Keratinocyte (primary cell): Measurements from ENCODE around the gene SLC27A5. TPM values are rescaled to one million over a fixed set of nuclear protein-coding genes. Genes with fewer than 3 reads are reported as not detected.

Experiments used
- DNase-seq: peaks from one replicate; pipeline ENCODE4 v3.0.0-alpha.2; 2011; ENCODE audit warnings: low read depth, missing footprints, low spot score
- FAIRE-seq: peaks from 2 replicates; lab custom pipeline; 2011; peaks lifted over from hg19 to GRCh38; lab: Jason Lieb, UNC
- H2AFZ ChIP-seq: 2 replicates; pipeline ENCODE4 v1.6.0; 2012; ENCODE audit warnings: low read length, control low read depth, inconsistent platforms; ENCODE audit not compliant: control insufficient read depth
- H3K27ac ChIP-seq: 2 replicates; pipeline ENCODE4 v1.5.1; 2011; ENCODE audit warnings: low read length; ENCODE audit not compliant: control insufficient read depth, insufficient read depth
- H3K27me3 ChIP-seq: 3 replicates; pipeline ENCODE4 v1.6.0; 2011; ENCODE audit warnings: low read length; ENCODE audit not compliant: control insufficient read depth, insufficient read depth; ENCODE audit errors: extremely low read depth
- H3K36me3 ChIP-seq, 2 experiments: 2 replicates in 1 of 2; 3 replicates in 1 of 2; pipeline ENCODE4 v1.5.1; 2011; ENCODE audit warnings: low read length in 2 of 2, mild to moderate bottlenecking in 1 of 2; ENCODE audit not compliant: control insufficient read depth in 2 of 2, insufficient read depth in 2 of 2; ENCODE audit errors: extremely low read depth in 1 of 2
- H3K4me1 ChIP-seq: 3 replicates; pipeline ENCODE4 v1.5.1; 2011; ENCODE audit warnings: low read length; ENCODE audit not compliant: control insufficient read depth, insufficient read depth; ENCODE audit errors: extremely low read depth
- H3K4me2 ChIP-seq: 3 replicates; pipeline ENCODE4 v1.6.0; 2011; ENCODE audit warnings: low read depth, low read length; ENCODE audit not compliant: control insufficient read depth, insufficient read depth; ENCODE audit errors: extremely low read depth
- H3K4me3 ChIP-seq, 3 experiments: fragments of 200-600 bp in 1 of 3; sonication (generic) in 1 of 3; 2 replicates in 2 of 3; 3 replicates in 1 of 3; pipeline ENCODE4 v1.5.1; 2011 to 2016; ENCODE audit warnings: low read length in 3 of 3, mild to moderate bottlenecking in 3 of 3, control low read depth in 2 of 3, inconsistent platforms in 1 of 3, low read depth in 1 of 3, mixed read lengths in 1 of 3, mixed run types in 1 of 3, moderate library complexity in 1 of 3; ENCODE audit not compliant: control insufficient read depth in 2 of 3, insufficient read depth in 2 of 3; ENCODE audit errors: extremely low read depth in 1 of 3
- H3K79me2 ChIP-seq: 2 replicates; pipeline ENCODE4 v1.6.0; 2012; ENCODE audit warnings: low read length; ENCODE audit not compliant: control insufficient read depth, insufficient read depth
- H3K9ac ChIP-seq: 3 replicates; pipeline ENCODE4 v1.6.0; 2011; ENCODE audit warnings: low read length; ENCODE audit not compliant: control insufficient read depth, insufficient read depth; ENCODE audit errors: extremely low read depth
- H3K9me1 ChIP-seq: 3 replicates; pipeline ENCODE4 v1.6.0; 2011; ENCODE audit warnings: low read length; ENCODE audit not compliant: control insufficient read depth, insufficient read depth; ENCODE audit errors: extremely low read depth
- H3K9me3 ChIP-seq: 2 replicates; pipeline ENCODE4 v1.5.1; 2012; ENCODE audit warnings: low read depth, low read length; ENCODE audit not compliant: control insufficient read depth
- H4K20me1 ChIP-seq: 3 replicates; pipeline ENCODE4 v1.6.0; 2011; ENCODE audit warnings: low read length; ENCODE audit not compliant: control insufficient read depth, insufficient read depth; ENCODE audit errors: extremely low read depth
- CTCF ChIP-seq, 3 experiments: IDR thresholded peaks in 1 of 3; conservative IDR thresholded peaks in 1 of 3; optimal IDR thresholded peaks in 1 of 3; 2 replicates in 2 of 3; 3 replicates in 1 of 3; pipeline versions ENCODE3 to v1.5.1; 2011; ENCODE audit warnings: low read length in 3 of 3, mild to moderate bottlenecking in 3 of 3, moderate library complexity in 2 of 3, control low read depth in 1 of 3, inconsistent platforms in 1 of 3; ENCODE audit not compliant: insufficient read depth in 2 of 3; ENCODE audit errors: extremely low read depth in 1 of 3
- EZH2 ChIP-seq: IDR thresholded peaks from one replicate; pipeline ENCODE4 v1.6.1; 2012; ENCODE audit warnings: inconsistent platforms, mild to moderate bottlenecking, low read length, moderate library complexity
- dilution Hi-C: fragments of 300-500 bp; cut with MboI; formaldehyde crosslinking; loops from one replicate; pipeline ENCODE4 v1.7.0; 2020; ENCODE audit warnings: low sequenced_read_pairs; ENCODE audit not compliant: extremely low pct_ligation_motif_present
- polyA plus RNA-seq, 5 experiments: library from polyadenylated mRNA; depleted of rRNA in 3 of 5; stranded (reverse) in 3 of 5; stranded (forward) in 1 of 5; unstranded in 1 of 5; fragments of >200 nt; gene quantifications; 1 replicate in 1 of 5; 2 replicates in 3 of 5; 3 replicates in 1 of 5; pipeline versions ENCODE4 v1.2.1 to v1.2.3, GENCODE V29; 2011 to 2012; ENCODE audit warnings: missing spikeins in 2 of 5, low read depth in 1 of 5, low replicate concordance in 1 of 5

SLC27A5 gene
- polyA plus RNA-seq, 1 donor (not counting 4 experiments of a cell fraction or from before 2014, with no cell fraction given) = 13.4 TPM

- Histone ChIP-seq H3K4me3 (peak within 1 kb of the TSS; percentile 74 to 87 (median 85)), H3K79me2 (peaks cover 43% of the 10 kb centered on the region), H3K27me3 (no peaks in the 10 kb centered on the region), H3K4me2 (peak within 1 kb of the TSS; percentile 94), H3K9me3 (no peaks in the 10 kb centered on the region), H2AFZ (peak within 1 kb of the TSS; percentile 93), H3K27ac (peak within 1 kb of the TSS; percentile 85), H3K4me1 (peaks cover 16% of the 10 kb centered on the region), H3K9ac (peak within 1 kb of the TSS; percentile 91), H3K9me1 (no peaks in the 10 kb centered on the region), H3K36me3 (peaks cover 5 to 12% of the 10 kb centered on the region in 2 experiments), H4K20me1 (no peaks in the 10 kb centered on the region)
- peak; percentile 41 for FAIRE-seq
- DNase-seq = peak; percentile 83
- TF ChIP-seq CTCF (optimal IDR thresholded peaks at IDR 0.05 in 1 of 3, IDR thresholded peaks at IDR 0.05 in 1 of 3, conservative IDR thresholded peaks at IDR 0.05 in 1 of 3; ENCODE audit: extremely low read depth in 1 of 3, insufficient read depth in 2 of 3, low read length in 3 of 3) (peak; percentile 66 to 92 (median 86)), EZH2 (no peak)
- dilution Hi-C loops = no loop called here
Observed at GRCh38 chr19:58519355-58520256, 7.8 kb upstream of the SLC27A5 start, which contains the start of gene ZBTB45. Gene ZBTB45 (minus strand): TSS chr19:58519810. CDS start chr19:58517673, 2,137 bp downstream.

GRCh38 chr19:58519087-58519354 is 7.2 kb upstream of the SLC27A5 start:
- no peak for DNase-seq
- Histone ChIP-seq H3K4me1 (peaks cover 20% of the 10 kb centered on the region), H3K4me2 (peak overlapping the region; percentile 94), H3K27ac (peak overlapping the region; percentile 85), H3K36me3 (peaks cover 5 to 12% of the 10 kb centered on the region in 2 experiments), H3K27me3 (no peaks in the 10 kb centered on the region), H3K79me2 (peaks cover 47% of the 10 kb centered on the region), H3K9me1 (no peaks in the 10 kb centered on the region), H2AFZ (peak overlapping the region; percentile 78), H3K9ac (peak overlapping the region; percentile 91), H3K4me3 (peak overlapping the region; percentile 74 to 87 (median 85)), H4K20me1 (no peaks in the 10 kb centered on the region), H3K9me3 (no peaks in the 10 kb centered on the region)
- TF ChIP-seq CTCF (optimal IDR thresholded peaks at IDR 0.05 in 1 of 3, IDR thresholded peaks at IDR 0.05 in 1 of 3, conservative IDR thresholded peaks at IDR 0.05 in 1 of 3; ENCODE audit: extremely low read depth in 1 of 3, insufficient read depth in 2 of 3, low read length in 3 of 3) = peak; percentile 72 to 75 (median 75)
- TF ChIP-seq EZH2 = no peak
- dilution Hi-C loops = no loop called here
- no peak for FAIRE-seq
